Subcutaneous adipose tissue (tissue), 4 donors: Measurements from ENCODE around the gene ELAVL1. TPM values are rescaled to one million over a fixed set of nuclear protein-coding genes. Genes with fewer than 3 reads are reported as not detected.

Source experiments
- total RNA-seq, 4 donors: library from RNA; depleted of rRNA; stranded (reverse); fragments of >200 nt; gene quantifications; one replicate each; pipeline ENCODE4 v1.1.0, GENCODE V29; 2016
- TF ChIP-seq, protein P1 (sequence below): fragments of 450-650 bp; IDR thresholded peaks from one replicate; pipeline ENCODE4 v1.5.1; 2016; ENCODE audit warnings: low read depth, mild to moderate bottlenecking, control low read depth, antibody characterized with exemption, moderate library complexity

ELAVL1 gene
- total RNA-seq, 4 donors from 2014 or later, result 17.8 to 30.7 (median 26.1) TPM

DNA sequence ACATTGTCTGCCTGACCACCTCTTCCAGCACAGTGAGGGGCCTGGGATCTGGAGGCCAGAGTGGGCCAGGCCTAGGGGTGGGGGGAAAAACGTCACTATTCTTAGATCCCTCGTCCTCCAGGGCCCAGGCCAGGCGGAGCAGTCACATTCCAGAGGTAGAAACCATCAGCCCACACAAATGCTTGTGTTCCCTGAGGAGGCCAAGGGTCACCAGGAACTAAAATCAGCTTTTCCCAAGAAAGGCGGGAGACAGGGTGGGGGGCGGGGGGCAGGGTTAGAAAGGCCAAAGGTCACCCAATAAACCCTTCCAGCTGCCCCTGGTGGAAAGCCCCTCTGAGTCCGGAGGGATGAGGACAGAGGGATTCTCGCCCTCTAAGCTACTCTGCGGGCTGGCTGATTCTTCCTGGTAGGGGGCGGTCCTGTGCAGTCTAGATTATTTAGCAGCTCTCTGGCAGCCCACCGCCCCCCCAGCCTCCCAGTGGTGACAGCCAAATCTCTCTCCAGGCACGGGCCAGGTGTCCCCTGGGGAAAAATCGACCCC is 23.6 kb upstream of the ELAVL1 start:
- TF ChIP-seq, protein P1, sequence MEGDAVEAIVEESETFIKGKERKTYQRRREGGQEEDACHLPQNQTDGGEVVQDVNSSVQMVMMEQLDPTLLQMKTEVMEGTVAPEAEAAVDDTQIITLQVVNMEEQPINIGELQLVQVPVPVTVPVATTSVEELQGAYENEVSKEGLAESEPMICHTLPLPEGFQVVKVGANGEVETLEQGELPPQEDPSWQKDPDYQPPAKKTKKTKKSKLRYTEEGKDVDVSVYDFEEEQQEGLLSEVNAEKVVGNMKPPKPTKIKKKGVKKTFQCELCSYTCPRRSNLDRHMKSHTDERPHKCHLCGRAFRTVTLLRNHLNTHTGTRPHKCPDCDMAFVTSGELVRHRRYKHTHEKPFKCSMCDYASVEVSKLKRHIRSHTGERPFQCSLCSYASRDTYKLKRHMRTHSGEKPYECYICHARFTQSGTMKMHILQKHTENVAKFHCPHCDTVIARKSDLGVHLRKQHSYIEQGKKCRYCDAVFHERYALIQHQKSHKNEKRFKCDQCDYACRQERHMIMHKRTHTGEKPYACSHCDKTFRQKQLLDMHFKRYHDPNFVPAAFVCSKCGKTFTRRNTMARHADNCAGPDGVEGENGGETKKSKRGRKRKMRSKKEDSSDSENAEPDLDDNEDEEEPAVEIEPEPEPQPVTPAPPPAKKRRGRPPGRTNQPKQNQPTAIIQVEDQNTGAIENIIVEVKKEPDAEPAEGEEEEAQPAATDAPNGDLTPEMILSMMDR, result no peak

DNA sequence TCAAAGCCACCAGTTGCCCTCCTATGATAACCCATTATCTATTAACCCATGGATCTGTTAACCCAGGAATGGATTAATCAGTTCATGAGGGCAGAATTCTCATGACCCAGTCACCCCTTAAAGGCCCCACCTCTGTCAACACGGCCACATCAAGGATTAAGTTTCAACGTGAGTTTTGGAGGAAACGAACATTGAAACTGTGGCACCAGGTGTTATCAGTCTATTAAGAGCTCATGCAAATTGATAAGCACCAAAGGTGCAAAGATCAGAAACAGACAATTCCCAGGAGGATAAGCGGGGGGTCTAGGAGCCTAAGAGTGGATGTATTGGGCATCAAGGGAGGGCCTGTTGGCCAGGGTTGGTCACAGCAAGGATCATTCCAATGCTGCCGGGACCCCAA is 19.9 kb upstream of the ELAVL1 start:
- TF ChIP-seq, protein P1, result no peak

DNA sequence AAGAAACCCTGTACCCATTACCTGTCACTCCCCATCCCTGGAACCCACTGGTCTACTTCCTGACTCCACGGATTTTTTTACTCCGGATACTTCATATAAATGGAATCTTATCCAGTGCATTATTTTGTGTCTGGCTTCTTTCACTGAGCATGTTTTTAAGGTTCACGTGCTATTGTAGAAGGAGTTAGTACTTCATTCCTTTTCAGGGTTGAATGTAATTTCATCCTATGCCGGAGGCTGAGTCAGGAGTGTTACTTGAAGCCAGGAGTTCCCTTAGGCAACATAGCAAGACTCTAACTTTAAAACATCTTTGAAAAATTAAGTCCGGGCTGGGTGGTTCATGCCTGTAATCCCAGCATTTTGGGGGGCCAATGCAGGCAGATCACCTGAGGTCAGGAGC is 17.9 kb upstream of the ELAVL1 start:
- TF ChIP-seq, protein P1, result no peak

DNA sequence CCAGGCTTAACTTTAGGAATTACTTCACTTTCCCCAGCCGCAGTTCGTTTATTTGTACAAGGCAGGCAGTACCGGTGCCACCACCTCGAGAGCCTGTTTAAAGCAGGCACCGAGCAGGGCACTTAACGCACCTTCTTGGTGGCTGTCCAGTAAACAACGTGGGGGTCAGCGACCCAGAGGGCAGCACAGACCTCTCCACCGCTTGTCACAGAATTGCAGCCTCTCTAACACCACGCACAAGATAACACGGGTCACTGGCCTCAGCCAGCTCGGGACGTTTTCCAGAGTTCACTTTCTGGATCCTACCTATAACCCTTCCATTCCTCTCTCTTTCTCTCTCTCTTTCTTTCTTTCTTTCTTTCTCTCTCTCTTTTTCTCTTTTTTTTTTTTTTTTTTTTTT is 16.8 kb upstream of the ELAVL1 start:
- TF ChIP-seq, protein P1, result no peak

DNA sequence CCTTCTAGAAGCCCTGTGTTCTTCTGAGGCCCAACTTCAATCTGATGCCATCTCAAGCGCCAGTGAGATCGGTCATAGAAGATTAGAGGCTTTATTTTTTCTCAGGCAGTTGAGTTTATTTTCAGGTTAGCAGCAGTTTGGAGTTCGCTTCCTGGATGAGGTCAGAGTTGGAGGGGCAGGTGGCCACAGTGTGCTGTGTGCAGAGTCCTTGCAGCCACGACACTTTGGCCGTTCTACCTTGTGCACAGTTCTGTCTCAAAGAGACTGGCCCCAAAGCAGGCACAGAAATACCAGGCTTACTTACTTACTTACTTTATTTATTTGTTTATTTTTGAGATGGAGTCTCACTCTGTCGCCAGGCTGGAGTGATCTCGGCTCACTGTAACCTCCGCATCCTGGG is 15.9 kb upstream of the ELAVL1 start:
- TF ChIP-seq, protein P1, result no peak

DNA sequence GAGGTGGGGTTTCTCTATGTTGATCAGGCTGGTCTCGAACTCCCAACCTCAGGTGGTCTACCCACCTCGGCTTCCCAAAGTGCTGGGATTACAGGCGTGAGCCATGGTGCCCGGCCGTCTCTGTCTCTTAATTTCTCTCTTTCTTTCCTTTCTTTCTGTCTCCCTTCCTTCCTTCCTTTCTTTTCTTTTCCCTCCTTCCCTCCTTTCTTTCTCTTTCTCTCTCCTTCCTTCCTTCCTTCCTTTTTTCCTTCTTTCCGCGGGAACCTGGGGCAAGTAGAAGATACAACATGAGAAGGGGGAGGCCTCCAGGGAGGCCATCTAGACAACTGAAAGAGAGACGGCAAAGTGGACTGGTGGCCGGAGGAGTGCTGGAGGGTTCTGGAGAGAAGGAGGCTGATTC is 15.2 kb upstream of the ELAVL1 start:
- TF ChIP-seq, protein P1, result no peak

DNA sequence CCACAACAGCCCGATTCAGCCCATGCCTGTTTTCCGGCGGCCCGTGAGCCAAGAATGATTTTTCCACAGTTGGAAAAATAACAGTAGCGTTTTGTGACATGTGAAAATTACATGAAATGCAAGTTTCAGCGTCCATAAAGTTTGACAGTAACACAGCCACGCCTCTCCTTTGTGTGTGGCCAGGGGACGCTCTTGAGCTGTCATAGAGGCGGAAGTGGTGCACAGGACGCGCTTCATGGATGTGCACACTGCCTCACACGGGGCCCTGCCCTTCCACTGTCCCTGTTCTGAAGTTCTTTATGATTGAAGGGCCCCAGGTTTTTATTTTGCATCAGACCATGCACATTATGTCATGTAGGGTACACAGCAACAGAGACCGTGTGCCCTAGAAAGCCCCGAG is 12.4 kb upstream of the ELAVL1 start:
- TF ChIP-seq, protein P1, result no peak
